SJSA1 (cell line): ENCODE measurements around the gene SMYD3. TPM values are rescaled to one million over a fixed set of nuclear protein-coding genes. Genes with fewer than 3 reads are reported as not detected.

Experiments
- DNase-seq, 2 experiments: peaks; one replicate each; pipeline ENCODE4 v3.0.0-alpha.2; 2015 to 2020; ENCODE audit warnings: low spot score in 2 of 2, low read depth in 1 of 2
- H3K27ac ChIP-seq: fragments of 250-450 bp; sonication (Bioruptor Pico); 2 replicates; pipeline ENCODE4 v1.5.1; 2020; ENCODE audit warnings: mild to moderate bottlenecking, moderate library complexity
- H3K27me3 ChIP-seq: fragments of 250-450 bp; sonication (Bioruptor Pico); replicated peaks from 2 replicates; pipeline ENCODE4 v1.5.1; 2020; ENCODE audit warnings: mild to moderate bottlenecking, moderate library complexity
- H3K36me3 ChIP-seq: fragments of 250-450 bp; sonication (Bioruptor Pico); 2 replicates; pipeline ENCODE4 v1.5.1; 2020; ENCODE audit warnings: mild to moderate bottlenecking
- H3K4me1 ChIP-seq: fragments of 250-450 bp; sonication (Bioruptor Pico); replicated peaks from 2 replicates; pipeline ENCODE4 v1.6.1; 2021; ENCODE audit warnings: mild to moderate bottlenecking
- H3K4me3 ChIP-seq: fragments of 250-450 bp; sonication (Bioruptor Pico); 2 replicates; pipeline ENCODE4 v1.5.1; 2020; ENCODE audit warnings: mild to moderate bottlenecking
- H3K9me3 ChIP-seq: fragments of 250-450 bp; sonication (Bioruptor Pico); replicated peaks from 2 replicates; pipeline ENCODE4 v1.5.1; 2020; ENCODE audit warnings: mild to moderate bottlenecking
- total RNA-seq: library from RNA; depleted of rRNA; stranded (reverse); fragments of >200 nt; shearing (Covaris generic); gene quantifications from 2 replicates; pipeline ENCODE4 v1.2.3, GENCODE V29; 2014

The SMYD3 gene
- total RNA-seq, 1 experiment from 2014 or later = 38.5 TPM

- no peak overlapping the region for H3K4me3 ChIP-seq
- no peak for DNase-seq
- no peak overlapping the region for H3K27ac ChIP-seq
- no peaks in the 10 kb centered on the region for H3K4me1 ChIP-seq
- no peaks in the 10 kb centered on the region for H3K27me3 ChIP-seq
- H3K9me3 ChIP-seq = no peaks in the 10 kb centered on the region
- no peaks in the 10 kb centered on the region for H3K36me3 ChIP-seq
These were observed 575.6 kb downstream of the SMYD3 start for GRCh38 chr1:245931450-245931849.

- Histone ChIP-seq H3K9me3 (no peaks in the 10 kb centered on the region), H3K27me3 (no peaks in the 10 kb centered on the region), H3K27ac (no peak overlapping the region)
These were observed 577.9 kb downstream of the SMYD3 start for GRCh38 chr1:245929224-245929623.

GRCh38 chr1:245926888-245927287 lies 580.2 kb downstream of the SMYD3 start:
- no peak overlapping the region for H3K27ac ChIP-seq
- no peaks in the 10 kb centered on the region for H3K4me1 ChIP-seq
- no peaks in the 10 kb centered on the region for H3K27me3 ChIP-seq

More at GRCh38 chr1:245929224-245929623, 577.9 kb downstream of the SMYD3 start:
- H3K4me3 ChIP-seq = no peak overlapping the region
- H3K4me1 ChIP-seq = no peaks in the 10 kb centered on the region
- DNase-seq = no peak
- H3K36me3 ChIP-seq = no peaks in the 10 kb centered on the region

GRCh38 chr1:245923215-245923614 lies 583.9 kb downstream of the SMYD3 start:
- H3K27me3 ChIP-seq = no peaks in the 10 kb centered on the region
- H3K27ac ChIP-seq = no peak overlapping the region
- no peaks in the 10 kb centered on the region for H3K36me3 ChIP-seq
- H3K4me3 ChIP-seq = no peak overlapping the region
- H3K9me3 ChIP-seq = no peaks in the 10 kb centered on the region
- DNase-seq = no peak
- H3K4me1 ChIP-seq = no peaks in the 10 kb centered on the region

More at GRCh38 chr1:245926888-245927287, 580.2 kb downstream of the SMYD3 start:
- no peaks in the 10 kb centered on the region for H3K9me3 ChIP-seq
- no peaks in the 10 kb centered on the region for H3K36me3 ChIP-seq
- no peak overlapping the region for H3K4me3 ChIP-seq
- DNase-seq = no peak

- H3K9me3 ChIP-seq = no peaks in the 10 kb centered on the region
- no peak overlapping the region for H3K27ac ChIP-seq
- DNase-seq = no peak
- no peaks in the 10 kb centered on the region for H3K27me3 ChIP-seq
- no peaks in the 10 kb centered on the region for H3K4me1 ChIP-seq
- H3K36me3 ChIP-seq = no peaks in the 10 kb centered on the region
- H3K4me3 ChIP-seq = no peak overlapping the region
These were observed 585.7 kb downstream of the SMYD3 start for GRCh38 chr1:245921417-245921816.

GRCh38 chr1:245917403-245917802 lies 589.7 kb downstream of the SMYD3 start:
- Histone ChIP-seq H3K4me3 (no peak overlapping the region), H3K27me3 (no peaks in the 10 kb centered on the region), H3K36me3 (no peaks in the 10 kb centered on the region), H3K9me3 (no peaks in the 10 kb centered on the region), H3K27ac (no peak overlapping the region), H3K4me1 (no peaks in the 10 kb centered on the region)
- DNase-seq = no peak

GRCh38 chr1:245915841-245916240 lies 591.2 kb downstream of the SMYD3 start:
- Histone ChIP-seq H3K27ac (no peak overlapping the region), H3K4me1 (no peaks in the 10 kb centered on the region), H3K9me3 (no peaks in the 10 kb centered on the region), H3K27me3 (no peaks in the 10 kb centered on the region), H3K36me3 (no peaks in the 10 kb centered on the region), H3K4me3 (no peak overlapping the region)
- no peak for DNase-seq

GRCh38 chr1:245915406-245915805 lies 591.7 kb downstream of the SMYD3 start:
- Histone ChIP-seq H3K27me3 (no peaks in the 10 kb centered on the region), H3K4me3 (no peak overlapping the region), H3K4me1 (no peaks in the 10 kb centered on the region), H3K9me3 (no peaks in the 10 kb centered on the region), H3K27ac (no peak overlapping the region), H3K36me3 (no peaks in the 10 kb centered on the region)
- no peak for DNase-seq

GRCh38 chr1:245908543-245908942 lies 598.5 kb downstream of the SMYD3 start:
- DNase-seq = no peak
- Histone ChIP-seq H3K4me1 (no peaks in the 10 kb centered on the region), H3K36me3 (no peaks in the 10 kb centered on the region), H3K4me3 (no peak overlapping the region), H3K27me3 (no peaks in the 10 kb centered on the region), H3K9me3 (no peaks in the 10 kb centered on the region), H3K27ac (no peak overlapping the region)

- Histone ChIP-seq H3K9me3 (no peaks in the 10 kb centered on the region), H3K4me1 (no peaks in the 10 kb centered on the region), H3K27ac (no peak overlapping the region), H3K27me3 (no peaks in the 10 kb centered on the region), H3K4me3 (no peak overlapping the region), H3K36me3 (no peaks in the 10 kb centered on the region)
- no peak for DNase-seq
These were observed 600.9 kb downstream of the SMYD3 start for GRCh38 chr1:245906207-245906606.

- Histone ChIP-seq H3K4me1 (no peaks in the 10 kb centered on the region), H3K27ac (no peak overlapping the region), H3K27me3 (no peaks in the 10 kb centered on the region), H3K4me3 (no peak overlapping the region), H3K9me3 (no peaks in the 10 kb centered on the region), H3K36me3 (no peaks in the 10 kb centered on the region)
- DNase-seq = no peak
These were observed 603.2 kb downstream of the SMYD3 start for GRCh38 chr1:245903851-245904250.

- Histone ChIP-seq H3K4me3 (no peak overlapping the region), H3K4me1 (peaks cover 6% of the 10 kb centered on the region), H3K36me3 (no peaks in the 10 kb centered on the region), H3K27ac (no peak overlapping the region), H3K9me3 (no peaks in the 10 kb centered on the region), H3K27me3 (no peaks in the 10 kb centered on the region)
- DNase-seq = no peak
These were observed 605.5 kb downstream of the SMYD3 start for GRCh38 chr1:245901565-245901964.

- DNase-seq = no peak
- Histone ChIP-seq H3K36me3 (no peaks in the 10 kb centered on the region), H3K27ac (no peak overlapping the region), H3K4me3 (no peak overlapping the region), H3K4me1 (peaks cover 9% of the 10 kb centered on the region), H3K9me3 (no peaks in the 10 kb centered on the region), H3K27me3 (no peaks in the 10 kb centered on the region)
These were observed 606.0 kb downstream of the SMYD3 start for GRCh38 chr1:245901037-245901436.

GRCh38 chr1:245898581-245898980 lies 608.5 kb downstream of the SMYD3 start:
- no peaks in the 10 kb centered on the region for H3K9me3 ChIP-seq
- H3K27me3 ChIP-seq = no peaks in the 10 kb centered on the region
- DNase-seq = no peak
- no peak overlapping the region for H3K27ac ChIP-seq
- H3K4me3 ChIP-seq = no peak overlapping the region
- H3K36me3 ChIP-seq = no peaks in the 10 kb centered on the region
- peaks cover 18% of the 10 kb centered on the region for H3K4me1 ChIP-seq

GRCh38 chr1:245896258-245896657 lies 610.8 kb downstream of the SMYD3 start:
- H3K9me3 ChIP-seq = no peaks in the 10 kb centered on the region
- DNase-seq = no peak
- no peak overlapping the region for H3K4me3 ChIP-seq
- peaks cover 18% of the 10 kb centered on the region for H3K4me1 ChIP-seq
- H3K36me3 ChIP-seq = no peaks in the 10 kb centered on the region
- no peak overlapping the region for H3K27ac ChIP-seq
- H3K27me3 ChIP-seq = no peaks in the 10 kb centered on the region
